GM12878 (cell line): ENCODE data around the gene DLK1. TPM values are rescaled to one million over a fixed set of nuclear protein-coding genes. Genes with fewer than 3 reads are reported as not detected.

ENCODE experiments used
- ATAC-seq: fragments of 200-7000 bp; cut with Tn5 transposase; 3 replicates; pipeline ENCODE4 v1.9.1; 2020; ENCODE audit warnings: mild to moderate bottlenecking, moderate library complexity
- BruUV-seq: library from RNA; stranded (reverse); fragments of 400-500 nt; replicated peaks from 2 replicates; lab custom pipeline; 2021; lab: Mats Ljungman, UMichigan
- CTCF ChIA-PET: fragments of 300-600 bp; sonication (Branson Sonifier 250); formaldehyde crosslinking; extraction: SDS; loops from one replicate; lab custom pipeline; 2021; ENCODE audit warnings: inconsistent platforms; lab: Yijun Ruan, JAX
- POLR2A ChIA-PET: fragments of 350-600 bp; formaldehyde crosslinking; extraction: SDS; loops from one replicate; lab custom pipeline; 2021; ENCODE audit warnings: inconsistent platforms; lab: Charles Lee
- RAD21 ChIA-PET: fragments of 300-600 bp; sonication (Branson Sonifier 250); formaldehyde crosslinking; loops from one replicate; lab custom pipeline; 2023; ENCODE audit warnings: antibody characterized with exemption; ENCODE audit not compliant: unreplicated experiment; lab: Charles Lee
- SMC1A ChIA-PET: fragments of 300-600 bp; sonication (Branson Sonifier 250); formaldehyde crosslinking; loops from one replicate; lab custom pipeline; 2023; ENCODE audit not compliant: unreplicated experiment, uncharacterized antibody; lab: Charles Lee
- DNase-seq: peaks from one replicate; pipeline ENCODE4 v3.0.0-alpha.2; 2011; ENCODE audit warnings: low read depth, low spot score
- FAIRE-seq: peaks from 3 replicates; lab custom pipeline; 2011; peaks lifted over from hg19 to GRCh38; lab: Jason Lieb, UNC
- H2AFZ ChIP-seq: 2 replicates; pipeline ENCODE4 v1.6.0; 2011; ENCODE audit warnings: low read depth, low read length, control low read depth; ENCODE audit not compliant: control insufficient read depth
- H3K27ac ChIP-seq: 2 replicates; pipeline ENCODE4 v1.5.1; 2011; ENCODE audit warnings: control low read depth; ENCODE audit not compliant: control insufficient read depth, insufficient read depth
- H3K27me3 ChIP-seq, 2 experiments: replicated peaks in 1 of 2; 2 replicates each; pipeline versions ENCODE4 v1.6.0 to v1.6.1; 2011; ENCODE audit warnings: low read length in 1 of 2; ENCODE audit not compliant: control insufficient read depth in 2 of 2, insufficient read depth in 2 of 2
- H3K36me3 ChIP-seq, 2 experiments: 2 replicates each; pipeline ENCODE4 v1.5.1; 2011; ENCODE audit warnings: low read length in 1 of 2; ENCODE audit not compliant: control insufficient read depth in 2 of 2, insufficient read depth in 2 of 2
- H3K4me1 ChIP-seq: 2 replicates; pipeline ENCODE4 v1.6.1; 2011; ENCODE audit warnings: mild to moderate bottlenecking, low read length, moderate library complexity, mixed read lengths; ENCODE audit not compliant: control insufficient read depth, insufficient read depth
- H3K4me2 ChIP-seq: 2 replicates; pipeline ENCODE4 v1.6.0; 2011; ENCODE audit warnings: control low read depth; ENCODE audit not compliant: control insufficient read depth, insufficient read depth
- H3K4me3 ChIP-seq: fragments of 200-600 bp; sonication (generic); 2 replicates; pipeline ENCODE4 v1.5.1; 2016
- H3K79me2 ChIP-seq: 2 replicates; pipeline ENCODE4 v1.6.0; 2011; ENCODE audit warnings: low read length; ENCODE audit not compliant: control insufficient read depth, insufficient read depth
- H3K9ac ChIP-seq: 2 replicates; pipeline ENCODE4 v1.8.0; 2011; ENCODE audit warnings: low read length, control low read depth, mixed read lengths; ENCODE audit not compliant: control insufficient read depth, insufficient read depth
- H3K9me3 ChIP-seq: replicated peaks from 3 replicates; pipeline ENCODE4 v1.5.1; 2011; ENCODE audit warnings: mild to moderate bottlenecking, low read length; ENCODE audit not compliant: control insufficient read depth, insufficient read depth
- H4K20me1 ChIP-seq: 2 replicates; pipeline ENCODE4 v1.6.0; 2011; ENCODE audit not compliant: control insufficient read depth, insufficient read depth
- HDAC2 ChIP-seq: fragments of 200-600 bp; sonication (generic); IDR thresholded peaks from 2 replicates; pipeline ENCODE4 v1.6.1; 2017
- SREBF2 ChIP-seq: IDR thresholded peaks from 2 replicates; pipeline ENCODE4 v1.6.1; 2012; ENCODE audit warnings: mild to moderate bottlenecking, low read length
- SUPT20H ChIP-seq: IDR thresholded peaks from 2 replicates; pipeline ENCODE4 v1.6.1; 2011; ENCODE audit warnings: low read depth, mild to moderate bottlenecking, low read length, moderate library complexity, borderline replicate concordance; ENCODE audit not compliant: control insufficient read depth
- SUZ12 ChIP-seq: fragments of 200-600 bp; sonication (generic); IDR thresholded peaks from one replicate; pipeline ENCODE4 v1.6.1; 2018; ENCODE audit warnings: antibody characterized with exemption, mild to moderate bottlenecking; ENCODE audit not compliant: unreplicated experiment
- TCF12 ChIP-seq: IDR thresholded peaks from 2 replicates; pipeline ENCODE4 v1.6.1; 2011; ENCODE audit warnings: low read depth, mild to moderate bottlenecking, low read length
- TCF3 ChIP-seq: IDR thresholded peaks from 2 replicates; pipeline ENCODE4 v1.6.1; 2012; ENCODE audit warnings: low read depth, mild to moderate bottlenecking, low read length, borderline replicate concordance; ENCODE audit not compliant: insufficient read depth
- YBX1 ChIP-seq: fragments of 450-650 bp; IDR thresholded peaks from 2 replicates; pipeline ENCODE4 v1.6.1; 2016; ENCODE audit warnings: antibody characterized with exemption
- WGBS: methylation state at CpG from one replicate; pipeline ENCODE4 v1.1.6; 2016; ENCODE audit warnings: low lambda C conversion rate; ENCODE audit not compliant: insufficient replicate concordance, insufficient coverage; ENCODE audit errors: missing lambda C conversion rate; 5-methylcytosine and 5-hydroxymethylcytosine counted together
- in situ Hi-C: fragments of 300-500 bp; cut with MboI; formaldehyde crosslinking; loops from 9 replicates; pipeline ENCODE4 v1.14.3; 2018; ENCODE audit warnings: mixed read lengths
- intact Hi-C: fragments of 100-400 bp; cut with micrococcal nuclease; formaldehyde crosslinking; loops from one replicate; pipeline ENCODE4 v1.14.2; 2022; ENCODE audit not compliant: unreplicated experiment
- polyA plus RNA-seq, 11 experiments: library from polyadenylated mRNA; depleted of rRNA in 4 of 11; unstranded in 6 of 11; stranded (reverse) in 5 of 11; fragments of >200 nt; fragmentation: Nextera tagmentation in 4 of 11; fragmentation: Illumina TruSeq in 1 of 11; extraction: Ambion mirVana in 4 of 11; extraction: Trizol in 1 of 11; gene quantifications; 1 replicate in 1 of 11; 2 replicates in 10 of 11; pipeline versions ENCODE4 v1.2.1 to v1.2.3, GENCODE V29; 2011 to 2016; ENCODE audit warnings: inconsistent platforms in 2 of 11, missing spikeins in 2 of 11, low read depth in 1 of 11
- total RNA-seq, 4 experiments: library from RNA; depleted of rRNA in 3 of 4; stranded (reverse); fragments of >200 nt in 3 of 4; fragmentation: Illumina TruSeq in 1 of 4; extraction: Trizol in 1 of 4; gene quantifications; 2 replicates each; pipeline versions ENCODE4 v1.2.1 to v1.2.3, GENCODE V29; 2013 to 2021
- TF ChIP-seq, protein P1 (sequence below): IDR thresholded peaks from 2 replicates; pipeline ENCODE4 v1.6.1; 2011; ENCODE audit warnings: mild to moderate bottlenecking, low read depth, low read length, moderate library complexity; ENCODE audit not compliant: insufficient replicate concordance

Gene DLK1
- total and polyA plus RNA-seq, 10 of the 15 experiments (the other 5 are each of a cell fraction or from before 2014, with no cell fraction given): 0.87 TPM; not detected in 9

- no peak for ATAC-seq
- no peak for DNase-seq
- no peak for TF ChIP-seq HDAC2
- no peak for TF ChIP-seq SUZ12
- TF ChIP-seq, protein P1, sequence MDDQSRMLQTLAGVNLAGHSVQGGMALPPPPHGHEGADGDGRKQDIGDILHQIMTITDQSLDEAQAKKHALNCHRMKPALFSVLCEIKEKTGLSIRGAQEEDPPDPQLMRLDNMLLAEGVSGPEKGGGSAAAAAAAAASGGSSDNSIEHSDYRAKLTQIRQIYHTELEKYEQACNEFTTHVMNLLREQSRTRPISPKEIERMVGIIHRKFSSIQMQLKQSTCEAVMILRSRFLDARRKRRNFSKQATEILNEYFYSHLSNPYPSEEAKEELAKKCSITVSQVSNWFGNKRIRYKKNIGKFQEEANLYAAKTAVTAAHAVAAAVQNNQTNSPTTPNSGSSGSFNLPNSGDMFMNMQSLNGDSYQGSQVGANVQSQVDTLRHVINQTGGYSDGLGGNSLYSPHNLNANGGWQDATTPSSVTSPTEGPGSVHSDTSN: no peak
- TF ChIP-seq SREBF2: no peak
- no peak for TF ChIP-seq TCF12
- no peak for TF ChIP-seq YBX1
- no peak for TF ChIP-seq TCF3
- no peak for TF ChIP-seq SUPT20H
- in situ Hi-C loops: no loop called here
- Histone ChIP-seq H3K27ac (no peak overlapping the region), H3K36me3 (no peaks in the 10 kb centered on the region), H3K4me1 (no peaks in the 10 kb centered on the region), H3K27me3 (peaks cover 0 to 1% of the 10 kb centered on the region in 2 experiments; a peak in 2 of 4 replicates), H3K9ac (no peak overlapping the region), H4K20me1 (no peaks in the 10 kb centered on the region), H2AFZ (no peak overlapping the region), H3K4me3 (no peak overlapping the region), H3K79me2 (no peaks in the 10 kb centered on the region), H3K4me2 (no peak overlapping the region), H3K9me3 (no peaks in the 10 kb centered on the region)
- CTCF ChIA-PET: no interaction called here
- no TSS peak for BruUV-seq
- SMC1A ChIA-PET: no interaction called here
- 14% methylated on average over 9 of the region's 9 CpGs for WGBS
- intact Hi-C loops: no loop called here
- POLR2A ChIA-PET: no interaction called here
- no peak for FAIRE-seq
- RAD21 ChIA-PET: no interaction called here
These were observed 47.5 kb downstream of the DLK1 start for GRCh38 chr14:100774164-100774537.
